Bladder microvascular endothelial cell (primary cell): ENCODE measurements around the gene LCA5L. TPM values are rescaled to one million over a fixed set of nuclear protein-coding genes. Genes with fewer than 3 reads are reported as not detected.

Source experiments
- total RNA-seq: library from RNA; depleted of rRNA; stranded (reverse); fragments of >200 nt; gene quantifications from 2 replicates; pipeline ENCODE4 v1.2.3, GENCODE V29; 2014

The LCA5L gene
- total RNA-seq = 0.32 and 0.57 TPM in 2 replicates

GRCh38 chr21:39445321-39446269 is at the start of gene LCA5L:
TSS of gene LCA5L (minus strand) at chr21:39445778. CDS start at chr21:39428493, 17,285 bp downstream.

GRCh38 chr21:39451332-39452206 is 6.0 kb upstream of the LCA5L start, which contains the start of gene SH3BGR:
TSS of gene SH3BGR (plus strand) at chr21:39451970. CDS start at chr21:39452097, 127 bp downstream.

Other genes starting within 250 kb of the LCA5L start
- gene BRWD1, start 132.1 kb downstream of the LCA5L start, total RNA-seq = 34.5 and 81.9 TPM in 2 replicates
- 184 and 209 TPM in 2 replicates for gene HMGN1, start 96.7 kb downstream of the LCA5L start, total RNA-seq
- 0.44 and 0.81 TPM in 2 replicates for gene SH3BGR, start 6.2 kb upstream of the LCA5L start, total RNA-seq
- under 0.01 and 0.06 TPM in 2 replicates for gene B3GALT5, start 167.2 kb upstream of the LCA5L start, total RNA-seq